Body of pancreas (tissue), 4 donors: ENCODE results near the gene ZP2. TPM values are rescaled to one million over a fixed set of nuclear protein-coding genes. Genes with fewer than 3 reads are reported as not detected.

Source experiments
- ATAC-seq: fragments of 150-250 bp; one replicate; pipeline ENCODE4 v1.9.1; 2016
- DNase-seq, 4 donors: peaks; one replicate each; pipeline ENCODE4 v3.0.0-alpha.2; 2019
- H3K27ac ChIP-seq, 4 donors: fragments of 200-600 bp; sonication (generic); 1 replicate in 3 of 4; 2 replicates in 1 of 4; pipeline versions ENCODE4 v1.5.1 to v1.6.1; 2016 to 2019; ENCODE audit warnings: mild to moderate bottlenecking in 1 of 4, mixed read lengths in 1 of 4, moderate library complexity in 1 of 4
- H3K27me3 ChIP-seq, 2 donors: fragments of 200-600 bp; sonication (generic); one replicate each; pipeline ENCODE4 v1.6.0; 2016; ENCODE audit warnings: mild to moderate bottlenecking in 1 of 2
- H3K36me3 ChIP-seq, 2 donors: fragments of 200-600 bp; sonication (generic); replicated peaks in 1 of 2; 2 replicates each; pipeline ENCODE4 v1.5.1; 2016; ENCODE audit warnings: low read depth in 2 of 2; ENCODE audit not compliant: insufficient read depth in 1 of 2
- H3K4me1 ChIP-seq: fragments of 200-600 bp; sonication (generic); one replicate; pipeline ENCODE4 v1.6.0; 2016
- H3K4me3 ChIP-seq, 2 donors: fragments of 200-600 bp; sonication (generic); 1 replicate in 1 of 2; 2 replicates in 1 of 2; pipeline ENCODE4 v1.5.1; 2016 to 2019
- H3K9me3 ChIP-seq, 3 donors: fragments of 200-600 bp; sonication (generic); 1 replicate in 2 of 3; 2 replicates in 1 of 3; pipeline ENCODE4 v1.5.1; 2016
- POLR2A ChIP-seq, 3 donors: fragments of 450-650 bp; IDR thresholded peaks; one replicate each; pipeline ENCODE4 v1.6.1; 2016; ENCODE audit warnings: antibody characterized with exemption in 3 of 3, mild to moderate bottlenecking in 2 of 3
- WGBS, 2 donors: methylation state at CpG; one replicate each; pipeline ENCODE4 v1.1.5; 2017; 5-methylcytosine and 5-hydroxymethylcytosine counted together
- intact Hi-C: fragments of 100-400 bp; cut with DNase I; formaldehyde crosslinking; loops from one replicate; pipeline ENCODE4 v1.15.1; 2023
- total RNA-seq, 2 donors: library from RNA; depleted of rRNA; stranded (reverse); fragments of >200 nt; gene quantifications; one replicate each; pipeline ENCODE4 v1.1.0, GENCODE V29; 2016
- TF ChIP-seq, protein P1 (sequence below), 7 experiments: fragments of 450-650 bp in 4 of 7; fragments of 200-600 bp in 3 of 7; sonication (generic) in 3 of 7; IDR thresholded peaks; one replicate each; pipeline ENCODE4 v1.5.1; 2016 to 2019; ENCODE audit warnings: antibody characterized with exemption in 7 of 7

ZP2 gene
- total RNA-seq, 2 donors from 2014 or later: not detected

DNA sequence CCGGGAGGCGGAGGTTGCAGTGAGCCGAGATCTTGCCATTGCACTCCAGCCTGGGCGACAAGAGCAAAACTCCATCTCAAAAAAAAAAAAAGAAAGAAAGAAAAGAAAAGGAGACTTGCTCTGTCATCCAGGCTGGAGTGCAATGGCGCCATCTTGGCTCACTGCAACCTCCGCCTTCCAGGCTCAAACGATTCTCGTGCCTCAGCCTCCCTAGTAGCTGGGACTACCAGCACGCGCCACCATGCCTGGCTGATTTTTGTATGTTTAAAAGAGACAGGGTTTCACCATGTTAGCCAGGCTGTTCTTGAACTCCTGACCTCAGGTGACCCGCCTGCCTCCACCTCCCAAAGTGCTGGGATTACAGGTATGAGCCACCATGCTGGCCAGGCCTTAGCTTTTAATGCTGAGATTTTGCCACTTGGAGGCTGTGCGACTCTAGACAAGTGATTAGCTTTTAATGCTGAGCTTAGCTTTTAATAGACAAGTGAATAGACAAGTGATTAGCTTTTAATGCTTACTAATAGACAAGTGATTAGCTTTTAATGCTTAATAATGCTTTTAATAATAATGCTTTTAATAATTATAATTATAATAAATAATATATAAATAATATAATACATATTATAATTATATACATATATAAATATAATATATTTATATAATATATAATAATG lies 43.3 kb downstream of the ZP2 start:
- H3K27me3 ChIP-seq: no peaks in the 10 kb centered on the region
- peaks cover 0 to 8% of the 10 kb centered on the region in 2 donors for H3K36me3 ChIP-seq
- intact Hi-C loops: no loop called here
- TF ChIP-seq POLR2A (IDR thresholded peaks at IDR 0.05): no peak
- TF ChIP-seq, protein P1, sequence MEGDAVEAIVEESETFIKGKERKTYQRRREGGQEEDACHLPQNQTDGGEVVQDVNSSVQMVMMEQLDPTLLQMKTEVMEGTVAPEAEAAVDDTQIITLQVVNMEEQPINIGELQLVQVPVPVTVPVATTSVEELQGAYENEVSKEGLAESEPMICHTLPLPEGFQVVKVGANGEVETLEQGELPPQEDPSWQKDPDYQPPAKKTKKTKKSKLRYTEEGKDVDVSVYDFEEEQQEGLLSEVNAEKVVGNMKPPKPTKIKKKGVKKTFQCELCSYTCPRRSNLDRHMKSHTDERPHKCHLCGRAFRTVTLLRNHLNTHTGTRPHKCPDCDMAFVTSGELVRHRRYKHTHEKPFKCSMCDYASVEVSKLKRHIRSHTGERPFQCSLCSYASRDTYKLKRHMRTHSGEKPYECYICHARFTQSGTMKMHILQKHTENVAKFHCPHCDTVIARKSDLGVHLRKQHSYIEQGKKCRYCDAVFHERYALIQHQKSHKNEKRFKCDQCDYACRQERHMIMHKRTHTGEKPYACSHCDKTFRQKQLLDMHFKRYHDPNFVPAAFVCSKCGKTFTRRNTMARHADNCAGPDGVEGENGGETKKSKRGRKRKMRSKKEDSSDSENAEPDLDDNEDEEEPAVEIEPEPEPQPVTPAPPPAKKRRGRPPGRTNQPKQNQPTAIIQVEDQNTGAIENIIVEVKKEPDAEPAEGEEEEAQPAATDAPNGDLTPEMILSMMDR (IDR thresholded peaks at IDR 0.05): no peak
- H3K9me3 ChIP-seq: no peaks in the 10 kb centered on the region
- no peak for ATAC-seq
- H3K27ac ChIP-seq: no peak overlapping the region
- DNase-seq: no peak
- no peak overlapping the region for H3K4me3 ChIP-seq
- peaks cover 9% of the 10 kb centered on the region for H3K4me1 ChIP-seq
- WGBS, 2 donors: 95 to 97% methylated on average over 12 of the region's 12 CpGs

DNA sequence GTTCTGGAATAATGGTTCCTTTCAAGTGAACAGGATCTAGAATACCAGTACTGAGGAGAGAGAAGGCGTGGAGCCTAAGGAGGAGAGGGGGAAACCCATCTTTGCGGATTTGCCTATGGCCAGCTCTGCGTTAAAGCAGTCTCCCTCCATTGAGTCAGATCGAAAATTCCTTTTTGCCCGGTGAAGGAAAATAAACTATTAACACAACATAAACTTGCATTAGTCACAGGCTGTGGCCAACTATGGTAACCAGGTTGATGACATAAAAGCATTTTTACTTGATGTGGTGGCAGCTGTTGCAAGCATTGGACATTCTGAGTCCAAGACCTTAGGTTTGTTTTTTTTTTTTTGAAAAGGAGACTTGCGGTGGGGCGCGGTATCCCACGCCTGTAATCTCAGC lies 44.0 kb downstream of the ZP2 start:
- no peak for ATAC-seq
- 92 to 94% methylated on average over 9 of the region's 9 CpGs for WGBS, 2 donors
- Histone ChIP-seq H3K4me1 (peaks cover 16% of the 10 kb centered on the region), H3K27ac (no peak overlapping the region), H3K9me3 (no peaks in the 10 kb centered on the region), H3K4me3 (no peak overlapping the region), H3K36me3 (peaks cover 0 to 8% of the 10 kb centered on the region in 2 donors), H3K27me3 (no peaks in the 10 kb centered on the region)
- intact Hi-C loops: no loop called here
- TF ChIP-seq, protein P1 (IDR thresholded peaks at IDR 0.05): no peak
- no peak for TF ChIP-seq POLR2A (IDR thresholded peaks at IDR 0.05)
- DNase-seq: no peak

GRCh38 chr16:21166561-21166961 lies 44.8 kb downstream of the ZP2 start:
- WGBS, 2 donors: 90 to 91% methylated on average over 9 of the region's 9 CpGs
- H3K36me3 ChIP-seq: peaks cover 0 to 8% of the 10 kb centered on the region in 2 donors
- H3K27ac ChIP-seq: no peak overlapping the region
- TF ChIP-seq, protein P1 (IDR thresholded peaks at IDR 0.05): no peak
- no peak for TF ChIP-seq POLR2A (IDR thresholded peaks at IDR 0.05)
- ATAC-seq (no peak), DNase-seq (no peak)
- no peaks in the 10 kb centered on the region for H3K9me3 ChIP-seq
- H3K27me3 ChIP-seq: no peaks in the 10 kb centered on the region
- intact Hi-C loops: no loop called here
- H3K4me3 ChIP-seq: no peak overlapping the region
- peaks cover 18% of the 10 kb centered on the region for H3K4me1 ChIP-seq

- no peaks in the 10 kb centered on the region for H3K27me3 ChIP-seq
- H3K9me3 ChIP-seq: no peaks in the 10 kb centered on the region
- H3K36me3 ChIP-seq: peaks cover 0 to 3% of the 10 kb centered on the region in 2 donors
- DNase-seq (no peak), ATAC-seq (peak; percentile 24)
- TF ChIP-seq, protein P1 (IDR thresholded peaks at IDR 0.05): no peak
- no peak for TF ChIP-seq POLR2A (IDR thresholded peaks at IDR 0.05)
- intact Hi-C loops: no loop called here
- peaks cover 26% of the 10 kb centered on the region for H3K4me1 ChIP-seq
- H3K4me3 ChIP-seq: no peak overlapping the region
- 91 to 92% methylated on average over 7 of the region's 7 CpGs for WGBS, 2 donors
- no peak overlapping the region for H3K27ac ChIP-seq
Measured at GRCh38 chr16:21164521-21165168, 46.7 kb downstream of the ZP2 start.
